Neural progenitor cell (in vitro differentiated cells): ENCODE results near the gene RNU6-7.

Source experiments
- CTCF ChIP-seq: fragments of 200-600 bp; sonication (generic); IDR thresholded peaks from 2 replicates; pipeline ENCODE4 v1.5.1; 2017; ENCODE audit warnings: antibody characterized with exemption, mild to moderate bottlenecking
- EZH2 ChIP-seq: fragments of 200-600 bp; sonication (generic); IDR thresholded peaks from 2 replicates; pipeline ENCODE4 v1.6.1; 2017; ENCODE audit warnings: antibody characterized with exemption, mild to moderate bottlenecking, moderate library complexity

- TF ChIP-seq CTCF (no peak), EZH2 (no peak)
Observed at GRCh38 chr14:32233260-32233659, 31.4 kb downstream of the RNU6-7 start.
